ENCODE data around the gene SPC25.

GRCh38 chr2:168874368-168875054, 15.7 kb downstream of the SPC25 start:
- TF ChIP-seq ZNF274 (IDR thresholded peaks at IDR 0.05; ENCODE audit: low read depth, low read length) (no peak), CTCF (IDR thresholded peaks at IDR 0.05 in 2 of 3, conservative IDR thresholded peaks at IDR 0.05 in 1 of 3; ENCODE audit: borderline replicate concordance in 1 of 3, insufficient read depth in 1 of 3, low read depth in 2 of 3, low read length in 2 of 3) (no peak), JUND (IDR thresholded peaks at IDR 0.05) (no peak)

Data from HCT116 (cell line).